NCI-H187 (cell line): ENCODE data around the gene SCGB1C1.
A peak's percentile ranks its signal among the peaks of the same experiment; 100 is the strongest.

ENCODE experiments used
- DNase-seq, 2 experiments: peaks; one replicate each; lab custom pipeline; 2025; lab: John Stamatoyannopoulos, UW

SCGB1C1 gene

GRCh38 chr11:205221-206001, 12.5 kb downstream of the SCGB1C1 start:
- no peak for DNase-seq

GRCh38 chr11:206002-206384, 13.1 kb downstream of the SCGB1C1 start:
- no peak for DNase-seq

- no peak for DNase-seq
Observed at GRCh38 chr11:206526-207207, 13.8 kb downstream of the SCGB1C1 start.

GRCh38 chr11:207208-207862, 14.5 kb downstream of the SCGB1C1 start, which contains the start of the genes BET1L and RIC8A:
TSS of gene BET1L (minus strand) at chr11:207399. CDS start at chr11:207321, 78 bp downstream.
TSS of gene RIC8A (plus strand) at chr11:207708. CDS start at chr11:208855, 1,147 bp downstream.
- DNase-seq: peak; percentile 92 to 93

DNA sequence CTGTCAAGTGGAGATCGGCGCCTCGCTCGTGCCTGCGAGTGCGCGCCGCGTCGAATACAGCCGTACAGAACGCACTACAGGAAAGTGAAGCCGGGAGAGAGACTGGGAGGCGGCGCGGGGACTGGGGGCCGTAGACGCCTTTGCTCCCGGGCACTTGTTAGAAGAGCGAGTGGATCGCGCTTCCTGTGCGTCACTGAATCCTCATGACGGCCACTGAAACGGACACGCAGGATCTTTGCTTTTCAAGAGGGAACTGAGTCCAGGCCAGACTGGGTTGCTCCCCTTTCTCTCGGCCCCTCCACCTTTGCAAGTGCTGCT, 14.9 kb downstream of the SCGB1C1 start:
- no peak for DNase-seq

DNA sequence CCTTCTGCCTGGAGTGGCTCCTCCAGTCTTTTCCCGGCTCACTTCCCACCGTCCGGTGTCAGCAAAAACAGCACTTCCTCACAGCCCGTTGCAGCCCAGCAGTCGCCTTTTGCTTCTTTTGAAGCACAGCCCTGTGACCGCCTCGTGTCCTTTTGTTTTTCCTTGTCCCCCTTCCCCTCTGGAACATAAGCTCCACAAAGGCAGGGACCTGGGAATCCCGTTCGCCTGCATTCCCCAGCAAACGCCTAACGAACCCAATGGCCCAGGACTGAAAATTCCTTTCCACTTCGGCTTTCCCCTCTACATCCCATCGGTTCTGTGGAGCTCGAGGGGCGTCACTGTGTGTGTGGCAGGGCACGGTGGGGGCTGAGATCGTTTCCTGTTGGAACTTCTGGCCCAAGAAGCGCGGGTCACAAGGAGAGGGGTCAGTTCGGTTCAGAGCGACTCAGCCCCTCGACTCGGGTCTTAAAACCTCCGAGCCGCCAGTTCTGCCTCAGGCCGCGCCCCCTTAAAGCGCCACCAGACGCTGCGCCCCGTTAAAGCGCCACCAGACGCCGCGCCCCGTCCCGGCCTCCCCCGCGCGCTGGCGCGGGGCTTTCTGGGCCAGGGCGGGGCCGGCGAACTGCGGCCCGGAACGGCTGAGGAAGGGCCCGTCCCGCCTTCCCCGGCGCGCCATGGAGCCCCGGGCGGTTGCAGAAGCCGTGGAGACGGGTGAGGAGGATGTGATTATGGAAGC, 15.5 kb downstream of the SCGB1C1 start:
- DNase-seq: peak; percentile 28 to 68

GRCh38 chr11:208917-209260, 16.0 kb downstream of the SCGB1C1 start:
- no peak for DNase-seq

DNA sequence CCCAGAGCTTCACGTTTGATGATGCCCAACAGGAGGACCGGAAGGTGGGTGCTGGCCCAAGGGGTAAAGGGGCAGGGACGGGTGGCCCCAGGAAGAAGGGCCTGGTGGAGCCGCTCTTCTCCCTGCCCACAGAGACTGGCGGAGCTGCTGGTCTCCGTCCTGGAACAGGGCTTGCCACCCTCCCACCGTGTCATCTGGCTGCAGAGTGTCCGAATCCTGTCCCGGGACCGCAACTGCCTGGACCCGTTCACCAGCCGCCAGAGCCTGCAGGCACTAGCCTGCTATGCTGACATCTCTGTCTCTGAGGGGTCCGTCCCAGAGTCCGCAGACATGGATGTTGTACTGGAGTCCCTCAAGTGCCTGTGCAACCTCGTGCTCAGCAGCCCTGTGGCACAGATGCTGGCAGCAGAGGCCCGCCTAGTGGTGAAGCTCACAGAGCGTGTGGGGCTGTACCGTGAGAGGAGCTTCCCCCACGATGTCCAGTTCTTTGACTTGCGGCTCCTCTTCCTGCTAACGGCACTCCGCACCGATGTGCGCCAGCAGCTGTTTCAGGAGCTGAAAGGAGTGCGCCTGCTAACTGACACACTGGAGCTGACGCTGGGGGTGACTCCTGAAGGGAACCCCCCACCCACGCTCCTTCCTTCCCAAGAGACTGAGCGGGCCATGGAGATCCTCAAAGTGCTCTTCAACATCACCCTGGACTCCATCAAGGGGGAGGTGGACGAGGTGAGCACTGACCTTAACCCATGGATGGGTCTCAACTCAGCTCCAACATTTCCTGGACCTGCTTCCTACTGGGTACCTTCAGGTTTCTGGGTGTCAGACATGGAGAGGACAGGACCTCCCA, 16.6 kb downstream of the SCGB1C1 start:
- no peak for DNase-seq

DNA sequence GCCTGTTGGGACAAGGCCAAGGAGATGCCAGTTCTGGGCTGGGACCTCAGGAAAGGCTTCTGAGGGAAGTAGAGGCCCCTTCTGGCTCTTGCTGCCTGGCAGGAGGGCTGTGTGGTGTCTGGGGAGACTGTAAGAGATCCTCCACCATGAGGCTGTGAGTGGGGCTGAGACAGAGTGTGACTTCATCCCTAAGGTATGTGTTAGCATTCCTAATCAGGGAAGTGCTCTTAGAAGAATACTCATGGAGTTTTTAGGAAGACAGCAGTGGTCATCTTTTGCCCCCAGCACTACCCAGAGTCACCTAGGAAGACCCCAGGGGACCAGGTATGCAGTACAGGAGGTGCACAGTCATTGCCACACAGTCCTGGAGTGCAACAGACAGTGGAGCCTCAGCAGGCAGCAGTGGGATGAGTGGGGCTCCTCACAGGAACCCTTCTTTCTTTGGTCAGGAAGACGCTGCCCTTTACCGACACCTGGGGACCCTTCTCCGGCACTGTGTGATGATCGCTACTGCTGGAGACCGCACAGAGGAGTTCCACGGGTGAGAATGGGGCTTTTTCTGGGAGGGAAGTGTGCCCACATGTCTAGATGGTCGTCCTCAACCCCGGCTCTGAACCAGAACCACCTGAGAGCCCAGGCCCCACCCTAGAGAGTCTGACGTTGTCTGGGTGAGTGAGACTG, 17.4 kb downstream of the SCGB1C1 start:
- no peak for DNase-seq

- DNase-seq: no peak
Observed at GRCh38 chr11:210803-211180, 17.9 kb downstream of the SCGB1C1 start.

DNA sequence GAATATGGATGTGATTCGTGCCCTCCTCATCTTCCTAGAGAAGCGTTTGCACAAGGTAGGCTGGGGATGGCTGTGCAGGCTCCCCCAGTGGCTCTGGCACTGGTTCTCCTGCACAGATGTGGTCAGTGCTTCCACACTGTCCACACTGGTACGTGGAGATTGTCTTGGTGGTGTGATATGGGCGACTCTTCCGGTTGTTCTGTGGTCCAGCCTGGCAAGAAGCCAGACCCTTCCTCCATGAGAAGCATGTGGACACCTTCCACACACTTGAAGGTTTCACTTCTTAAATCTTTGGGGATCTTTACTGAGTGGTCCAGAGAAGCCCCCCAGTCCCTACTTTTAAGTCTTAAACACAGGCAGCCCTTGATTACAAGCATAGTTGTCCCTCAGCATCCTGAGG, 18.4 kb downstream of the SCGB1C1 start:
- no peak for DNase-seq

DNA sequence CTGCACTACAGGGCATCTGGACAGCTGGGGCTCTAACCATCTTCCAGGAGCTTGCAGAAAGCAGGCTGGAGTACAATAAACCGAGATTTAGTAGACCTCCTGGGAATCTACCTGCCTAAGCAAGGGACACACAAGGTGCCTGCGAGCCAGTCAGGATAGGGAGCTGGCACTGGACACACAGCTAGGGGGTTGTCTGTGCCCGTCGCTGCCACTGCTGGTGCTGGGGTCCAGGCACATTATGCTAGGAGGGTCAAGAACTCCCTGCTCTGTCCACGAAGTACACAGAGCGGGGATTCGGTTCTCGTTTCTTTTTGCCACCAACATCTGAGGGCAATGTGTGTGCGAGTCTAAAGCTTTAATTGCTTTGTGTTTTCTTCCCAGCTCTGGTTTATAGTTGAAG, 18.9 kb downstream of the SCGB1C1 start:
- DNase-seq: no peak

GRCh38 chr11:212150-213100, 19.5 kb downstream of the SCGB1C1 start:
- no peak for DNase-seq

- DNase-seq: no peak
Observed at GRCh38 chr11:213111-213510, 20.2 kb downstream of the SCGB1C1 start.

- DNase-seq: no peak
Observed at GRCh38 chr11:214083-214482, 21.2 kb downstream of the SCGB1C1 start.

- no peak for DNase-seq
Observed at GRCh38 chr11:215581-216037, 22.7 kb downstream of the SCGB1C1 start.

- no peak for DNase-seq
Observed at GRCh38 chr11:216081-216974, 23.4 kb downstream of the SCGB1C1 start.

- no peak for DNase-seq
Observed at GRCh38 chr11:217704-218103, 24.8 kb downstream of the SCGB1C1 start.
